ENCODE data around the gene RAB11FIP3. TPM values are rescaled to one million over a fixed set of nuclear protein-coding genes. Genes with fewer than 3 reads are reported as not detected.

The RAB11FIP3 gene
- total and polyA plus RNA-seq, 2 of the 13 experiments (the other 11 are each of a cell fraction or from before 2014, with no cell fraction given) = 34.3 to 57.6 TPM

DNA sequence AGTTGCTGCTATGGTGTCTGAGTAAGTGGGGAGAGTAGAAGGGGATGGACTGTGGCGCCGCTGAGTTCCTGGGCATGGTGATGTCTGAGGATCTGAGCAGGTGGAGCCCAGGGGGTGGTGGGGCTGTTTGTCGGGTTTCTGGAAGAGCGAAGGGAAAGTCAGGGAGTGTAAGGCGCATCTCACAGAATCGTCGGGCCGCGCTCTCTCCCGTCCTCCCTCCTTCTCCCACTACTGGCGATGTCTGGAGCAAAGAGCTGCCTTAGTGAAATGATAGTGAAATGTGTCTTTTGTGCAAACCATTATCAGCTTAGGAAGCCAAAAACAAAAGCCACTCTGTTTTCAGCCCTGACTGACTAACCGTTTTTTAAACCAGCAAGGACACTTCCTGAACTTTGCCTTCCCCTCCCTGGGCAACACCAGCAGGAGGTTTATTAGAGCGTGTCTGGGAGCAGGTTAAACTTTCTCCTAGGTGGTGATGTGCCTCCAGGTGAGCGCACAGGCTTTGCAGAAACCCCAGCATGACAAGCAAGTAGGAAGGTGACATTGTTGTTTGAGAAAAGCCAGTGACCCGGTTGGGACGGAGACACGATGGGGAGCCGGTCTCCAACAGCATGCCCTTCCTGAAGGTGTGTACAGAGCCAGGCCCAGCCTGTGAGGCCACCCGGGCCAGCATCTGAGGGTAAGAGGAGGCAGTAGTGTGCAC is 49.1 kb downstream of the RAB11FIP3 start (continued):
- TF ChIP-seq IRX3 (CRISPR knock-in tag; IDR thresholded peaks at IDR 0.05; ENCODE audit: borderline replicate concordance, low read depth) = no peak
- TF ChIP-seq SRSF1 (optimal IDR thresholded peaks at IDR 0.05; ENCODE audit: low read depth, low read length) = peak; percentile 4
- no peak; the same call in 1 of the 2 replicates for TF ChIP-seq NR2F2 (IDR thresholded peaks at IDR 0.05; ENCODE audit: borderline replicate concordance, low read depth)
- TF ChIP-seq HOXA3 (CRISPR knock-in tag; IDR thresholded peaks at IDR 0.05) = peak; percentile 54
- 0 out of 2 replicates have a peak, but pooled peaks have one; percentile 10 for TF ChIP-seq ZC3H13 (CRISPR knock-in tag; IDR thresholded peaks at IDR 0.05)
- TF ChIP-seq MYC (CRISPR knock-in tag; IDR thresholded peaks at IDR 0.05; ENCODE audit: borderline replicate concordance) = peak; percentile 47; the same call in 1 of the 2 replicates
- no peak for TF ChIP-seq ZNF33A (CRISPR knock-in tag; IDR thresholded peaks at IDR 0.05; ENCODE audit: borderline replicate concordance)
- TF ChIP-seq, protein P1, sequence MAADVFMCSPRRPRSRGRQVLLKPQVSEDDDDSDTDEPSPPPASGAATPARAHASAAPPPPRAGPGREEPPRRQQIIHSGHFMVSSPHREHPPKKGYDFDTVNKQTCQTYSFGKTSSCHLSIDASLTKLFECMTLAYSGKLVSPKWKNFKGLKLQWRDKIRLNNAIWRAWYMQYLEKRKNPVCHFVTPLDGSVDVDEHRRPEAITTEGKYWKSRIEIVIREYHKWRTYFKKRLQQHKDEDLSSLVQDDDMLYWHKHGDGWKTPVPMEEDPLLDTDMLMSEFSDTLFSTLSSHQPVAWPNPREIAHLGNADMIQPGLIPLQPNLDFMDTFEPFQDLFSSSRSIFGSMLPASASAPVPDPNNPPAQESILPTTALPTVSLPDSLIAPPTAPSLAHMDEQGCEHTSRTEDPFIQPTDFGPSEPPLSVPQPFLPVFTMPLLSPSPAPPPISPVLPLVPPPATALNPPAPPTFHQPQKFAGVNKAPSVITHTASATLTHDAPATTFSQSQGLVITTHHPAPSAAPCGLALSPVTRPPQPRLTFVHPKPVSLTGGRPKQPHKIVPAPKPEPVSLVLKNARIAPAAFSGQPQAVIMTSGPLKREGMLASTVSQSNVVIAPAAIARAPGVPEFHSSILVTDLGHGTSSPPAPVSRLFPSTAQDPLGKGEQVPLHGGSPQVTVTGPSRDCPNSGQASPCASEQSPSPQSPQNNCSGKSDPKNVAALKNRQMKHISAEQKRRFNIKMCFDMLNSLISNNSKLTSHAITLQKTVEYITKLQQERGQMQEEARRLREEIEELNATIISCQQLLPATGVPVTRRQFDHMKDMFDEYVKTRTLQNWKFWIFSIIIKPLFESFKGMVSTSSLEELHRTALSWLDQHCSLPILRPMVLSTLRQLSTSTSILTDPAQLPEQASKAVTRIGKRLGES (CRISPR knock-in tag; IDR thresholded peaks at IDR 0.05; ENCODE audit: borderline replicate concordance) = no peak
- 0 out of 2 replicates have a peak, but pooled peaks have one; percentile 30 for TF ChIP-seq NRL (CRISPR knock-in tag; IDR thresholded peaks at IDR 0.05; ENCODE audit: borderline replicate concordance)
- TF ChIP-seq ZBTB1 (CRISPR knock-in tag; IDR thresholded peaks at IDR 0.05; ENCODE audit: borderline replicate concordance) = no peak
- TF ChIP-seq HNF4A (CRISPR knock-in tag; IDR thresholded peaks at IDR 0.05) = peak; percentile 86
- TF ChIP-seq ZNF530 (CRISPR knock-in tag; IDR thresholded peaks at IDR 0.05; ENCODE audit: low read depth) = no peak
- TF ChIP-seq HMGXB4 (CRISPR knock-in tag; IDR thresholded peaks at IDR 0.05; ENCODE audit: borderline replicate concordance in 1 of 2, low read depth in 1 of 2) = peak in 1 of 2 experiments; percentile 66; a peak in 2 of 4 replicates
- no peak for TF ChIP-seq IKZF4 (CRISPR knock-in tag; IDR thresholded peaks at IDR 0.05; ENCODE audit: borderline replicate concordance, low read depth, not compliant biosample characterization)
- no peak for TF ChIP-seq SATB2 (CRISPR knock-in tag; IDR thresholded peaks at IDR 0.05)
- TF ChIP-seq ZNF709 (CRISPR knock-in tag; IDR thresholded peaks at IDR 0.05) = no peak
- TF ChIP-seq ZNF879 (CRISPR knock-in tag; IDR thresholded peaks at IDR 0.05) = no peak
- peak; percentile 49; the same call in 1 of the 2 replicates for TF ChIP-seq NFKBIZ (CRISPR knock-in tag; IDR thresholded peaks at IDR 0.05)
- no peak for TF ChIP-seq RFX5 (IDR thresholded peaks at IDR 0.05; ENCODE audit: low read depth, low read length)
- TF ChIP-seq ATF4 (CRISPR knock-in tag; IDR thresholded peaks at IDR 0.05) = peak in 1 of 2 experiments; percentile 52; a peak in 1 of 4 replicates
- no peak for TF ChIP-seq GPN1 (CRISPR knock-in tag; IDR thresholded peaks at IDR 0.05; ENCODE audit: borderline replicate concordance)
- TF ChIP-seq PHF8 (CRISPR knock-in tag; IDR thresholded peaks at IDR 0.05) = no peak; the same call in 1 of the 2 replicates
- no peak for TF ChIP-seq ZFP41 (CRISPR knock-in tag; IDR thresholded peaks at IDR 0.05; ENCODE audit: borderline replicate concordance)
- peak; percentile 53; the same call in 1 of the 2 replicates for TF ChIP-seq ZSCAN9 (CRISPR knock-in tag; IDR thresholded peaks at IDR 0.05; ENCODE audit: borderline replicate concordance)
- TF ChIP-seq ZFAT (CRISPR knock-in tag; conservative IDR thresholded peaks at IDR 0.05) = no peak
